ENCODE data around the gene IFI30.
A peak's percentile ranks its signal among the peaks of the same experiment; 100 is the strongest.

The IFI30 gene

DNA sequence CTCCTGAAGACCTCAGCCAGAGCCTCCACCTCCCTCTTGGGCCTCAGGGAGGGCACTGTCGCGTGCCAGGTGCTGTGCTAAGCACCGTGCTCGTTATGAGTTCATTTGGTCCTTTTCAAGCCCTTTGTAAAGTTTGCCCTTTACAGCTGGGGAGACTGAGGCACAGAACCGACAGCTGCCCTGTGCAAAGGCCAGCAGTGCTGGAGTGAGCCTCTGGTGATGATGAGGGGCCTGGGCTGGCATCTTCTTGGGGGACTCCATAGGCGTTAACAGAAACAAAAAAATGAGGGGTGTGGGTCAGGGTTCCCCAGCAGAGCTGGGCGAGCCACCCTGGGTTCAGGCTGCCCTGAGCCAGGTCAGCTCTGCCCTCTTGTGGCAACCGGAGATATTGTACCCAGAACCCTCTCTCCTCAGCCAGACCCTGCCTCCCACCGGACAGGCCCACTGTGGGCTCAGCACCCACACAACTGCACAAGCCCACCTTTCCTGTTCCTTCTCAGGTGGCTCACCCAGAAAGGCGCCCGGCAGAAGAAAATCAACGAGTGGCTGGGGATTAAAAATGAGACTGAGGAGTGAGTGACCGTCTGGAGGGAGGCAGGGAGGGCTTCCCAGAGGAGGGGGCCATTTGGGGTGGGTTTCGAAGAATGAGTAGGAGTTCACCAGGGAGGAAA, 5.5 kb upstream of the IFI30 start:
- H3K36me3 ChIP-seq (ENCODE audit: insufficient read depth, insufficient read length, low read length), result peaks cover 75% of the 10 kb centered on the region
- TF ChIP-seq YY1 (IDR thresholded peaks at IDR 0.05; ENCODE audit: insufficient read depth, insufficient read length), result no peak
- no peak for DNase-seq (ENCODE audit: low read depth, low spot score)
- H3K27me3 ChIP-seq (ENCODE audit: insufficient read depth, insufficient read length), result no peaks in the 10 kb centered on the region
- no peak overlapping the region for H3K4me3 ChIP-seq (ENCODE audit: insufficient read length, low read depth)
- H3K9me3 ChIP-seq (ENCODE audit: insufficient read depth, low read length), result no peaks in the 10 kb centered on the region
- no peak overlapping the region for H3K9ac ChIP-seq (ENCODE audit: insufficient read length, low read depth)
- no peaks in the 10 kb centered on the region for H3K4me1 ChIP-seq (ENCODE audit: insufficient read depth, insufficient read length)

- Histone ChIP-seq H3K4me1 (ENCODE audit: insufficient read depth, insufficient read length) (peaks cover 5% of the 10 kb centered on the region), H3K27me3 (ENCODE audit: insufficient read depth, insufficient read length) (no peaks in the 10 kb centered on the region), H3K36me3 (ENCODE audit: insufficient read depth, insufficient read length, low read length) (peaks cover 68% of the 10 kb centered on the region), H3K9ac (ENCODE audit: insufficient read length, low read depth) (no peak overlapping the region), H3K9me3 (ENCODE audit: insufficient read depth, low read length) (no peaks in the 10 kb centered on the region), H3K4me3 (ENCODE audit: insufficient read length, low read depth) (no peak overlapping the region)
- no peak for DNase-seq (ENCODE audit: low read depth, low spot score)
- TF ChIP-seq ZNF274 (IDR thresholded peaks at IDR 0.05; ENCODE audit: low read depth, low read length) (no peak), SUZ12 (IDR thresholded peaks at IDR 0.05; ENCODE audit: extremely low read depth, insufficient read depth, insufficient read length) (no peak), YY1 (IDR thresholded peaks at IDR 0.05; ENCODE audit: insufficient read depth, insufficient read length) (no peak)
These were observed 4.8 kb upstream of the IFI30 start for GRCh38 chr19:18168673-18169381.

- Histone ChIP-seq H3K9ac (ENCODE audit: insufficient read length, low read depth) (no peak overlapping the region), H3K4me3 (ENCODE audit: insufficient read length, low read depth) (no peak overlapping the region), H3K9me3 (ENCODE audit: insufficient read depth, low read length) (no peaks in the 10 kb centered on the region), H3K36me3 (ENCODE audit: insufficient read depth, insufficient read length, low read length) (peaks cover 54% of the 10 kb centered on the region), H3K4me1 (ENCODE audit: insufficient read depth, insufficient read length) (peaks cover 13% of the 10 kb centered on the region), H3K27me3 (ENCODE audit: insufficient read depth, insufficient read length) (no peaks in the 10 kb centered on the region)
- TF ChIP-seq YY1 (IDR thresholded peaks at IDR 0.05; ENCODE audit: insufficient read depth, insufficient read length) (no peak), SUZ12 (IDR thresholded peaks at IDR 0.05; ENCODE audit: extremely low read depth, insufficient read depth, insufficient read length) (no peak), ZNF274 (IDR thresholded peaks at IDR 0.05; ENCODE audit: low read depth, low read length) (no peak)
- DNase-seq (ENCODE audit: low read depth, low spot score), result no peak
These were observed 2.8 kb upstream of the IFI30 start for GRCh38 chr19:18170714-18171255.

GRCh38 chr19:18171605-18172327, 1.8 kb upstream of the IFI30 start:
- H3K4me3 ChIP-seq (ENCODE audit: insufficient read length, low read depth), result no peak overlapping the region
- no peaks in the 10 kb centered on the region for H3K27me3 ChIP-seq (ENCODE audit: insufficient read depth, insufficient read length)
- no peak for DNase-seq (ENCODE audit: low read depth, low spot score)
- H3K36me3 ChIP-seq (ENCODE audit: insufficient read depth, insufficient read length, low read length), result peaks cover 50% of the 10 kb centered on the region
- peaks cover 13% of the 10 kb centered on the region for H3K4me1 ChIP-seq (ENCODE audit: insufficient read depth, insufficient read length)
- H3K9me3 ChIP-seq (ENCODE audit: insufficient read depth, low read length), result no peaks in the 10 kb centered on the region
- TF ChIP-seq SUZ12 (IDR thresholded peaks at IDR 0.05; ENCODE audit: extremely low read depth, insufficient read depth, insufficient read length) (no peak), ZNF274 (IDR thresholded peaks at IDR 0.05; ENCODE audit: low read depth, low read length) (no peak), YY1 (IDR thresholded peaks at IDR 0.05; ENCODE audit: insufficient read depth, insufficient read length) (no peak)
- H3K9ac ChIP-seq (ENCODE audit: insufficient read length, low read depth), result peak overlapping the region; percentile 21

DNA sequence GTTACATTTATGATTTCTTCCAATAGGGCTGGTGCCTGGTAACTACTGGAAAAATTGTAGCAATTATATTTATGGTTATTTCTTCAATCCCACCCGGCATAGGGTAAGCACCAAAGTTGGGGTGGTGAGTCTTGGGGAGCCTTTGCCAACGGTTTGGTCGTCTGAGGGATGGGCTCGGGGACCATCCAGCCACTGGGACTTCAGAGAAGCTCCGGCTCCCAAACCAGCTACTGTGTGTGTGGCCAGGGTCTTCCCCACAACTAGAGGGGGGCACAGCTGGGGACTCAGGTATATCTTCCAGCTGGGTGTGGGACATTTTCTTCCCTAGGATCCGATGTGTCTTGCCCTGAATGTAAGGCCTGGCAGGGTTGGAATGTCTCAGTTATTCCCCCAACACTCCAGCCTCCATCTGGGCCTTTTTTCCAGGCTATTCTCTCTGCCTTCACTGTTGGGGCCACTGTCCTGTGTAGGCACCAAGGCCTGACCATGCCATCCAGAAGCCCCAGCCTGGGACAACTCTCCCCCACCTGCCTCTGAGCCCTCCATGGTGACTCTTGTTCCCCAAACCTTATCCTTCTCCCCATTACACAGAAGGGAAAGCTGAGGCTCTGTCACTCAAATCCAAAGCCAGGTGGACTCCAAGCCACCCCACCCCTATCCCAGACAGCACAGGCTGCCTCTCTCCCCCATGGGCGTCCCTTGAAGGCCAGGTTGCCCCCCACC, 1.1 kb upstream of the IFI30 start:
- no peaks in the 10 kb centered on the region for H3K27me3 ChIP-seq (ENCODE audit: insufficient read depth, insufficient read length)
- H3K9me3 ChIP-seq (ENCODE audit: insufficient read depth, low read length), result no peaks in the 10 kb centered on the region
- no peak overlapping the region for H3K9ac ChIP-seq (ENCODE audit: insufficient read length, low read depth)
- no peak for DNase-seq (ENCODE audit: low read depth, low spot score)
- TF ChIP-seq SUZ12 (IDR thresholded peaks at IDR 0.05; ENCODE audit: extremely low read depth, insufficient read depth, insufficient read length) (no peak), ZNF274 (IDR thresholded peaks at IDR 0.05; ENCODE audit: low read depth, low read length) (no peak), YY1 (IDR thresholded peaks at IDR 0.05; ENCODE audit: insufficient read depth, insufficient read length) (no peak)
- H3K4me1 ChIP-seq (ENCODE audit: insufficient read depth, insufficient read length), result peaks cover 13% of the 10 kb centered on the region
- peaks cover 50% of the 10 kb centered on the region for H3K36me3 ChIP-seq (ENCODE audit: insufficient read depth, insufficient read length, low read length)
- H3K4me3 ChIP-seq (ENCODE audit: insufficient read length, low read depth), result no peak overlapping the region

DNA sequence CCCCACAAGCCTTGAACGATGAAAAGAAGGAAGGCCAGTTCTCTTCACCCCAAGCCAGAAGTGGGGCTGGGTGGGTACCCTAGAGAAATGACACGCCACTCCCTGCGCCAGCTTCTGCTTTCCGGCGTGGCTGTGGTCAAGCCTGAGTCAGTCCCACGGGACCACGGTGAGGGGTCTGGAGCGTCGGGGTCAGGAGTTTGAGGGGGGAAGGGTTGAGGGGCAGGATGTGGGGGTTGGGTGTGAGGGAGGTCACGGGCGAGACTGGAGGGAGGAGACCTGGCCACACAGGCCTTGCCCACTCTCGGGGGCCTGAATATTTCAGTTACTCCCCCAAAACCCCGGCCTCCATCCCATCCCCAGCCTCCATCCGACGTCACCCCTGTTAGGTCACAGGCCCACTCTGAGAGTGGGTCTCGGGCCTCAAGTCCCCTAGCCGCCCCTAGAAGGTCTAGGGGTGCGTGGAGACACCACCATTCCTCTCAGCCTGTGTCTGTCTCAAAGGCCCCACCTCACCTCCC, 500 bp upstream of the IFI30 start:
- no peaks in the 10 kb centered on the region for H3K9me3 ChIP-seq (ENCODE audit: insufficient read depth, low read length)
- H3K36me3 ChIP-seq (ENCODE audit: insufficient read depth, insufficient read length, low read length), result peaks cover 48% of the 10 kb centered on the region
- H3K4me3 ChIP-seq (ENCODE audit: insufficient read length, low read depth), result no peak overlapping the region
- H3K9ac ChIP-seq (ENCODE audit: insufficient read length, low read depth), result peak overlapping the region; percentile 90
- H3K27me3 ChIP-seq (ENCODE audit: insufficient read depth, insufficient read length), result no peaks in the 10 kb centered on the region
- peaks cover 13% of the 10 kb centered on the region for H3K4me1 ChIP-seq (ENCODE audit: insufficient read depth, insufficient read length)
- TF ChIP-seq SUZ12 (IDR thresholded peaks at IDR 0.05; ENCODE audit: extremely low read depth, insufficient read depth, insufficient read length) (no peak), ZNF274 (IDR thresholded peaks at IDR 0.05; ENCODE audit: low read depth, low read length) (no peak), YY1 (IDR thresholded peaks at IDR 0.05; ENCODE audit: insufficient read depth, insufficient read length) (no peak)
- no peak for DNase-seq (ENCODE audit: low read depth, low spot score)

All from NT2/D1 (cell line).